HepG2 (cell line): ENCODE data around the gene ADAM10. TPM values are rescaled to one million over a fixed set of nuclear protein-coding genes. Genes with fewer than 3 reads are reported as not detected.

Experiments
- ATAC-seq: fragments of 200-7000 bp; cut with Tn5 transposase; 3 replicates; pipeline ENCODE4 v1.9.1; 2020; ENCODE audit warnings: mild to moderate bottlenecking, moderate library complexity
- BruUV-seq: library from RNA; stranded (reverse); fragments of 400-500 nt; replicated peaks from 2 replicates; lab custom pipeline; 2021; lab: Mats Ljungman, UMichigan
- CTCF ChIA-PET: fragments of 300-600 bp; formaldehyde crosslinking; extraction: SDS; loops from one replicate; lab custom pipeline; 2021; ENCODE audit warnings: low total read pairs, inconsistent platforms, low intra/inter-chr PET ratio; lab: Yijun Ruan, JAX
- POLR2A ChIA-PET: fragments of 350-600 bp; sonication (Branson Sonifier 250); formaldehyde crosslinking; loops from one replicate; lab custom pipeline; 2020; ENCODE audit warnings: antibody characterized with exemption, inconsistent platforms; lab: Yijun Ruan, JAX
- DNase-seq: peaks from one replicate; pipeline ENCODE4 v3.0.0-alpha.2; 2015; ENCODE audit warnings: low spot score
- FAIRE-seq: peaks from 3 replicates; lab custom pipeline; 2011; peaks lifted over from hg19 to GRCh38; lab: Jason Lieb, UNC
- H2AFZ ChIP-seq: one replicate; pipeline ENCODE4 v1.6.1; 2011; ENCODE audit warnings: low read length, inconsistent platforms
- H3K27ac ChIP-seq: fragments of 300-600 bp; 3 replicates; pipeline ENCODE4 v1.8.0; 2011; ENCODE audit warnings: mixed run types, mild to moderate bottlenecking, mixed read lengths, low read length, inconsistent platforms; ENCODE audit not compliant: insufficient read depth; ENCODE audit errors: extremely low read length
- H3K27me3 ChIP-seq, 2 experiments: fragments of 200-600 bp in 1 of 2; 2 replicates in 1 of 2; 3 replicates in 1 of 2; pipeline versions ENCODE4 v1.6.0 to v1.8.0; 2011; ENCODE audit warnings: low read length in 2 of 2, mild to moderate bottlenecking in 2 of 2, moderate library complexity in 2 of 2, inconsistent platforms in 1 of 2; ENCODE audit not compliant: insufficient read depth in 2 of 2, control insufficient read depth in 1 of 2
- H3K36me3 ChIP-seq, 2 experiments: fragments of 200-600 bp in 1 of 2; replicated peaks in 1 of 2; 2 replicates in 1 of 2; 3 replicates in 1 of 2; pipeline versions ENCODE4 v1.5.1 to v1.8.0; 2011; ENCODE audit warnings: low read length in 2 of 2, inconsistent platforms in 1 of 2; ENCODE audit not compliant: insufficient read depth in 2 of 2, control insufficient read depth in 1 of 2
- H3K4me1 ChIP-seq: 2 replicates; pipeline ENCODE4 v1.5.1; 2012; ENCODE audit warnings: low read length, inconsistent platforms; ENCODE audit not compliant: insufficient read depth
- H3K4me2 ChIP-seq: 2 replicates; pipeline ENCODE4 v1.6.0; 2011; ENCODE audit warnings: low read depth, low read length, inconsistent platforms
- H3K4me3 ChIP-seq, 3 experiments: fragments of 200-600 bp in 1 of 3; sonication (generic), shearing (Covaris generic) in 1 of 3; replicated peaks in 1 of 3; 2 replicates each; pipeline ENCODE4 v1.5.1; 2011 to 2016; ENCODE audit warnings: low read length in 3 of 3, inconsistent platforms in 2 of 3, low read depth in 2 of 3, mild to moderate bottlenecking in 2 of 3, control low read depth in 1 of 3, mixed read lengths in 1 of 3; ENCODE audit not compliant: insufficient read depth in 1 of 3
- H3K79me2 ChIP-seq: one replicate; pipeline ENCODE4 v1.6.1; 2011; ENCODE audit warnings: low read length, inconsistent platforms; ENCODE audit not compliant: insufficient read depth
- H3K9ac ChIP-seq: 2 replicates; pipeline ENCODE4 v1.6.0; 2011; ENCODE audit warnings: mild to moderate bottlenecking, low read depth, low read length, inconsistent platforms; ENCODE audit not compliant: insufficient read depth
- H3K9me3 ChIP-seq: 2 replicates; pipeline ENCODE4 v1.5.1; 2012; ENCODE audit warnings: mild to moderate bottlenecking, low read length
- H4K20me1 ChIP-seq: 2 replicates; pipeline ENCODE4 v1.6.0; 2011; ENCODE audit warnings: inconsistent platforms, mild to moderate bottlenecking, low read length, moderate library complexity; ENCODE audit not compliant: insufficient read depth
- AGO2 ChIP-seq: fragments of 200-400 bp; formaldehyde crosslinking; optimal IDR thresholded peaks from 2 replicates; pipeline ENCODE3; 2017; ENCODE audit warnings: mild to moderate bottlenecking, low read depth, low read length, moderate library complexity
- GATAD1 ChIP-seq: IDR thresholded peaks from 2 replicates; pipeline ENCODE4 v1.6.1; 2016; ENCODE audit warnings: missing genetic modification reagents, missing compliant biosample characterization
- LCORL ChIP-seq, 2 experiments: fragments of 450-650 bp in 1 of 2; sonication (generic) in 1 of 2; formaldehyde crosslinking in 1 of 2; IDR thresholded peaks; 2 replicates each; pipeline versions ENCODE4 v1.5.0 to v1.6.1; 2017 to 2020; ENCODE audit warnings: antibody characterized with exemption in 1 of 2, missing genetic modification reagents in 1 of 2
- MTF2 ChIP-seq: sonication (generic); formaldehyde crosslinking; IDR thresholded peaks from 2 replicates; pipeline ENCODE4 v1.5.0; 2020; ENCODE audit warnings: missing genetic modification reagents, borderline replicate concordance
- RBM22 ChIP-seq: fragments of 200-400 bp; formaldehyde crosslinking; optimal IDR thresholded peaks from 2 replicates; pipeline ENCODE3; 2017; ENCODE audit warnings: mild to moderate bottlenecking, low read length, moderate library complexity
- SRSF9 ChIP-seq: fragments of 200-400 bp; formaldehyde crosslinking; IDR thresholded peaks from 2 replicates; pipeline ENCODE4 v1.6.1; 2018; ENCODE audit warnings: borderline replicate concordance, mild to moderate bottlenecking, low read depth, low read length; ENCODE audit not compliant: insufficient read depth, poor library complexity, severe bottlenecking
- ZNF234 ChIP-seq: sonication (generic); formaldehyde crosslinking; conservative IDR thresholded peaks from 2 replicates; pipeline ENCODE4 v1.5.1; 2020; ENCODE audit warnings: mild to moderate bottlenecking, missing genetic modification reagents
- ZNF562 ChIP-seq: sonication (generic); formaldehyde crosslinking; IDR thresholded peaks from 2 replicates; pipeline ENCODE4 v1.8.0; 2022; ENCODE audit warnings: missing genetic modification reagents, borderline replicate concordance
- WGBS: methylation state at CpG from one replicate; pipeline ENCODE4 v1.1.6; 2017; ENCODE audit warnings: low lambda C conversion rate; 5-methylcytosine and 5-hydroxymethylcytosine counted together
- in situ Hi-C: cut with HindIII; loops from 2 replicates; pipeline ENCODE4 v1.10.0; 2017; ENCODE audit warnings: low pct_unique_long_range_greater_than_20kb; ENCODE audit not compliant: extremely low pct_ligation_motif_present
- intact Hi-C: fragments of 100-400 bp; cut with micrococcal nuclease; formaldehyde crosslinking; loops from one replicate; pipeline ENCODE4 v1.10.0; 2022; ENCODE audit not compliant: unreplicated experiment
- polyA plus RNA-seq, 8 experiments: library from polyadenylated mRNA; depleted of rRNA in 3 of 8; stranded (reverse) in 7 of 8; unstranded in 1 of 8; fragments of >200 nt; fragmentation: Illumina TruSeq in 4 of 8; extraction: Trizol in 4 of 8; gene quantifications; 2 replicates each; pipeline versions ENCODE4 v1.2.1 to v1.2.3, GENCODE V29; 2011 to 2016; ENCODE audit warnings: low read depth in 4 of 8, missing spikeins in 1 of 8, mixed read lengths in 1 of 8; ENCODE audit not compliant: insufficient read depth in 1 of 8
- total RNA-seq, 5 experiments: library from RNA; depleted of rRNA; stranded (reverse); fragments of >200 nt; fragmentation: Illumina TruSeq; extraction: Trizol; gene quantifications; 2 replicates each; pipeline ENCODE4 v1.2.3, GENCODE V29; 2016; ENCODE audit warnings: low read depth in 1 of 5
- TF ChIP-seq, protein P1 (sequence below): sonication (generic); formaldehyde crosslinking; IDR thresholded peaks from 2 replicates; pipeline ENCODE4 v1.8.0; 2022; ENCODE audit warnings: low read depth, missing genetic modification reagents

ADAM10 gene
- total and polyA plus RNA-seq, 2 of the 13 experiments (the other 11 are each of a cell fraction or from before 2014, with no cell fraction given): 92.7 to 125 TPM

DNA sequence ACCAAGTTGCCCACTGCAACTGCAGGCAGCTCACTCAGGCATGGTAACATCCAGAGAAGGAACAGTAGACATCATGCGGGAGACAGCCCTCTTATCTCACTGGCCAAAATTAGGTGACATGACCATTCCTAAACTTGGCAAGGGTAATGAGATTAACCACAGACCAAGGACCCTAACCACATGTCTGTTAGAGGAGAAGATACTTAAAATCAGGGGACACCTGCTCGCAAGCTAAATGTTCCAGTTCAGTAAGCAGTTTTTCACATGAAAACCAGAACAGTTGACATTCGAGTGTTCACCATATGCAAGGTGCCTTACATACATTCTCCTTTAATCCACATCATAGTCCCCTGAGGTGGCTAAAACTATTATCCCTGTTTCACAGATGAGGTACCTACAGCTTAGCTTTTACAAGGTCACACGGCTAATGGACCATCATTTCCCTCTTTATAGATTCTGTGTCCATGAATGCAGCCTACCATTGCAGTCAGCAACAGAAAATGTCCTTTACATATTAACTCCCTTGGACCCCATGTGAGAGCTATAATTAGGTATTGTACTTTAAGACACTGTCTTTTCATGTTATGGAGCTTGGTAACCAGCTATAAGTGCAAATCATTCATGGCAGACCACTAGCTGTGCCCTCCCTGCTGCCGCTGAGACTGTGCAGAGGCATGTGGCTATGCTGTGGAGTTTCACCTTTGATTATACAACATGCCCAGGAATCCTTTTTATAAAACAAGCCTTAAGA lies 163.6 kb downstream of the ADAM10 start:
- Histone ChIP-seq H3K4me1 (no peaks in the 10 kb centered on the region), H4K20me1 (no peaks in the 10 kb centered on the region), H3K4me3 (no peak overlapping the region), H3K36me3 (no peaks in the 10 kb centered on the region), H3K9ac (no peak overlapping the region), H3K79me2 (no peaks in the 10 kb centered on the region), H3K27ac (no peak overlapping the region), H3K9me3 (no peaks in the 10 kb centered on the region), H2AFZ (no peak overlapping the region), H3K27me3 (no peaks in the 10 kb centered on the region), H3K4me2 (no peak overlapping the region)
- in situ Hi-C loops: no loop called here
- CTCF ChIA-PET: no interaction called here
- POLR2A ChIA-PET: interaction anchor here (0.8 to 1.2 kb wide), 2 partner anchors 40 to 118 kb away, joined by 3 read pairs; no protein-coding TSS in a partner anchor
- ATAC-seq (peak; percentile 37; the same call in 2 of the 3 replicates), DNase-seq (no peak), FAIRE-seq (no peak)
- WGBS: 98% methylated on average over 5 of the region's 5 CpGs
- TF ChIP-seq AGO2 (no peak), RBM22 (peak; percentile 18)
- BruUV-seq: no TSS peak
- intact Hi-C loops: no loop called here

DNA sequence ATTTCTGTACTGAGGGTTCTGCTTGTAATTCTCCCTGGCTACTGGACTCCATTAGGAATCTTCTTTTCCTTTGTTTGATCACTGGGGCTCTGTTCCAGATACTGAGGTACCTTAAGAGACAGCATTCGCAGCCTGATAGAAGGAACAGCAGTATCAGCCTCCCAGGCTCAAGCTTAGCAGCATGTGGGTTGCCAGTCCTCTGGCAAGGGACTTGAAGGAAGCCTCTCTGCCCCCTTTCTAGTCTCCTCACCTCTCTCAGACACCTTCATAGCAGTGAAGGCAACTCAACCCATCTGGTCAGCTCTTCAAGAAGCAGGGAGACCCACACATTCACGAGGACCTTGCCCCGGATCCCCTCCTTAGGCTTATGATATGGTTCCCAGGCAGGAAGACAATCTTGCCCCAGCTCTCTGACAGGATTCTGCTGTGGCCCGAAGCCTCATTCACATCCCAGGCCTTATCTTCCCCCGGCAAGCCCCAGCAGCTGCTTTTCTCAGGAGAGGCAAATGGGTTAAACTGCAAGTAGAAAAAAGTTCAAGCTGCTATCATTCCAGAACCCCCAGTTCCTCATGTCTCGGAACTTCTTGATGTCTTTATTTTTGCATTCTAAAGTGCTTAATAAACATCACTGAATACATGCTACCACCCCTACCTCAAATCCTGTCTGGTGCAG lies 164.6 kb downstream of the ADAM10 start:
- BruUV-seq: no TSS peak
- in situ Hi-C loops (loop anchor here (5.0 kb wide), 1 partner anchor 53 kb away; no protein-coding TSS in a partner anchor), intact Hi-C loops (no loop called here)
- 88% methylated on average over 6 of the region's 6 CpGs for WGBS
- no peaks in the 10 kb centered on the region for H4K20me1 ChIP-seq
- H3K9me3 ChIP-seq: no peaks in the 10 kb centered on the region
- H3K79me2 ChIP-seq: no peaks in the 10 kb centered on the region
- H3K4me2 ChIP-seq: no peak overlapping the region
- no peak overlapping the region for H2AFZ ChIP-seq
- H3K36me3 ChIP-seq: no peaks in the 10 kb centered on the region
- H3K27me3 ChIP-seq: no peaks in the 10 kb centered on the region
- POLR2A ChIA-PET: interaction anchor here (1.2 kb wide), 1 partner anchor 39 kb away, joined by 3 read pairs; no protein-coding TSS in a partner anchor
- H3K9ac ChIP-seq: no peak overlapping the region
- CTCF ChIA-PET: no interaction called here
- H3K4me3 ChIP-seq: no peak overlapping the region
- no peak overlapping the region for H3K27ac ChIP-seq
- no peak for FAIRE-seq
- no peaks in the 10 kb centered on the region for H3K4me1 ChIP-seq
- peak; percentile 41 for ATAC-seq
- DNase-seq: no peak
- TF ChIP-seq, protein P1, sequence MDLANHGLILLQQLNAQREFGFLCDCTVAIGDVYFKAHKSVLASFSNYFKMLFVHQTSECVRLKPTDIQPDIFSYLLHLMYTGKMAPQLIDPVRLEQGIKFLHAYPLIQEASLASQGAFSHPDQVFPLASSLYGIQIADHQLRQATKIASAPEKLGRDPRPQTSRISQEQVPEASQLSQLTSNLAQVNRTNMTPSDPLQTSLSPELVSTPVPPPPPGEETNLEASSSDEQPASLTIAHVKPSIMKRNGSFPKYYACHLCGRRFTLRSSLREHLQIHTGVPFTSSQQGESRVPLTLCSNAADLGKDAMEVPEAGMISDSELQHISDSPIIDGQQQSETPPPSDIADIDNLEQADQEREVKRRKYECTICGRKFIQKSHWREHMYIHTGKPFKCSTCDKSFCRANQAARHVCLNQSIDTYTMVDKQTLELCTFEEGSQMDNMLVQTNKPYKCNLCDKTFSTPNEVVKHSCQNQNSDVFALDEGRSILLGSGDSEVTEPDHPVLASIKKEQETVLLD (CRISPR knock-in tag): no peak
- TF ChIP-seq SRSF9 (no peak), GATAD1 (no peak), ZNF562 (CRISPR knock-in tag) (no peak), MTF2 (CRISPR knock-in tag) (no peak), LCORL (IDR thresholded peaks at IDR 0.05) (no peak), LCORL (CRISPR knock-in tag; IDR thresholded peaks at IDR 0.05) (no peak), ZNF234 (no peak)
